ENCODE data around the gene PDE6A. TPM values are rescaled to one million over a fixed set of nuclear protein-coding genes. Genes with fewer than 3 reads are reported as not detected.
A peak's percentile ranks its signal among the peaks of the same experiment; 100 is the strongest.

PDE6A gene
- total and polyA plus RNA-seq, 2 of the 13 experiments (the other 11 are each of a cell fraction or from before 2014, with no cell fraction given): 0.01 TPM; not detected in 1

DNA sequence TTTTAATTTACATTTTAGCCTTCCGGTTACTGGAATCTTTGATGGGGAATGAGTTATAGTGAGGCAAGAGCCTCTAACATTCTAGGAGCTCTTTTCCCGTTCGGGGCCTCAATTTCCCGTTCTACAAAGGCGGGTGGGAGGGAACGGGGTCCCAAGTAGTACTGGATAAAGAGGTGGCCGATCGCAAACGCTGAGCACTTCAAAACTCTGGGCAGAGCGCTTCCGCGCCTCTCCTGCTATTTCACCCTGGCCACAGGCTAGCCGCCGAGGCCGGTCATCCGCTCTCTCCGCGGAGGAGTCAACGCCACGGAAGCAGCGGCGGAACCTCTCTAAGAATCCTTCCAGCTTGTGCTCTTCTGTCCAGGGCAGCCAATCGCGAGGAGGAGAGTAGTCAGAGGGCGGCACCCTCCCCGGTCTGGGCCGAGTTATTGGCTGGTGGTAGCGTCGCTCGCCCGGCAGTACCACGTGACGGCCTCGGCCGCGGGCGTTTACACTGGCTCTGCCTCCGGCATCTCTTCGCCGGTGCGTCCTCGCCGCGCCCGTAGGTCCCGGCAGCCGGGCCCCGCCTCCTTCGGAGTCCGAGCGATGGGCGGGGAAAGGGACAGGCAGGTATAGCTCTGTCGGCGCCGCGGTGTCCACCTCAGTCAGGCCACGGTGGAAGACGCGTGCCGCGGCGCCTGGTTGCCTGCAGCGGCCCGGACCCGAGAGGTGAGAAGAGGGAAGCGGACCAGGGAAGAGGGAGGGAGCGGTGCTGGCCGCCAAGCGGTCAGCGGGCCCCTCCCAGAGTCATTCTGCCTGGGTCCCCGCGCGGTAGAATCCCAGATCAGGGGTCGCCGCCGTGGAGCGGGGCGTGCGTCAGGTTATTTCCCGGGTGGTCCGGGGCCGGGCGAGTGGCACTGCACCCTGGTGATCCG lies 15.9 kb upstream of the PDE6A start, which contains the start of gene SLC26A2:
TSS of gene SLC26A2 (plus strand) at position 487 of the 914 bp plus-strand sequence. CDS start 16,895 bp downstream, outside the sequence.
- Histone ChIP-seq H3K27ac (ENCODE audit: extremely low read length, insufficient read depth, low read length) (peak within 1 kb of the TSS; percentile 52), H3K9ac (ENCODE audit: insufficient read depth, low read depth, low read length) (peak within 1 kb of the TSS; percentile 57), H3K27me3 (ENCODE audit: control insufficient read depth in 1 of 2, insufficient read depth in 2 of 2, low read length in 2 of 2) (no peaks in the 10 kb centered on the region), H3K79me2 (ENCODE audit: insufficient read depth, low read length) (no peaks in the 10 kb centered on the region), H4K20me1 (ENCODE audit: insufficient read depth, low read length) (no peaks in the 10 kb centered on the region), H3K36me3 (replicated peaks in 1 of 2; ENCODE audit: control insufficient read depth in 1 of 2, insufficient read depth in 2 of 2, low read length in 2 of 2) (no peaks in the 10 kb centered on the region), H3K4me2 (ENCODE audit: low read depth, low read length) (peak within 1 kb of the TSS; percentile 91), H3K9me3 (ENCODE audit: low read length) (no peaks in the 10 kb centered on the region), H3K4me3 (replicated peaks in 1 of 3; ENCODE audit: insufficient read depth in 1 of 3, low read depth in 2 of 3, low read length in 3 of 3) (peak within 1 kb of the TSS; percentile 51 to 77 (median 69)), H3K4me1 (ENCODE audit: insufficient read depth, low read length) (peaks cover 50% of the 10 kb centered on the region), H2AFZ (ENCODE audit: low read length) (peak within 1 kb of the TSS; percentile 20)
- ATAC-seq (peak; percentile 99), FAIRE-seq (peak; percentile 15), DNase-seq (ENCODE audit: low spot score) (peak; percentile 92)
- in situ Hi-C loops (cut with HindIII; ENCODE audit: extremely low pct_ligation_motif_present, low pct_unique_long_range_greater_than_20kb) (no loop called here), intact Hi-C loops (cut with micrococcal nuclease; ENCODE audit: unreplicated experiment) (loop anchor here (1.0 to 2.0 kb wide), 2 partner anchors 28 to 30 kb away; no protein-coding TSS in a partner anchor)
- 2% methylated on average over 17 of the region's 84 CpGs for WGBS (ENCODE audit: low lambda C conversion rate)
- ChIA-PET CTCF (ENCODE audit: low intra/inter-chr PET ratio, low total read pairs) (interaction anchor here (1.0 to 2.5 kb wide), 3 partner anchors 9 to 123 kb away, joined by 5 to 10 read pairs (median 6); no protein-coding TSS in a partner anchor), POLR2A (interaction anchor here (0.7 to 3.4 kb wide), 13 partner anchors 9 to 509 kb away, joined by 3 to 17 read pairs (median 4); partner anchors contain the start of genes HMGXB3 and TIGD6)
- TSS peak; percentile 77 for BruUV-seq (replicated peaks)
- TF ChIP-seq, protein P1, sequence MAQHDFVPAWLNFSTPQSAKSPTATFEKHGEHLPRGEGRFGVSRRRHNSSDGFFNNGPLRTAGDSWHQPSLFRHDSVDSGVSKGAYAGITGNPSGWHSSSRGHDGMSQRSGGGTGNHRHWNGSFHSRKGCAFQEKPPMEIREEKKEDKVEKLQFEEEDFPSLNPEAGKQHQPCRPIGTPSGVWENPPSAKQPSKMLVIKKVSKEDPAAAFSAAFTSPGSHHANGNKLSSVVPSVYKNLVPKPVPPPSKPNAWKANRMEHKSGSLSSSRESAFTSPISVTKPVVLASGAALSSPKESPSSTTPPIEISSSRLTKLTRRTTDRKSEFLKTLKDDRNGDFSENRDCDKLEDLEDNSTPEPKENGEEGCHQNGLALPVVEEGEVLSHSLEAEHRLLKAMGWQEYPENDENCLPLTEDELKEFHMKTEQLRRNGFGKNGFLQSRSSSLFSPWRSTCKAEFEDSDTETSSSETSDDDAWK (CRISPR knock-in tag; IDR thresholded peaks at IDR 0.05): no peak
- no peak; the same call in 1 of the 2 replicates for TF ChIP-seq NFE2L1 (CRISPR knock-in tag; IDR thresholded peaks at IDR 0.05; ENCODE audit: borderline replicate concordance)
- TF ChIP-seq, protein P2, sequence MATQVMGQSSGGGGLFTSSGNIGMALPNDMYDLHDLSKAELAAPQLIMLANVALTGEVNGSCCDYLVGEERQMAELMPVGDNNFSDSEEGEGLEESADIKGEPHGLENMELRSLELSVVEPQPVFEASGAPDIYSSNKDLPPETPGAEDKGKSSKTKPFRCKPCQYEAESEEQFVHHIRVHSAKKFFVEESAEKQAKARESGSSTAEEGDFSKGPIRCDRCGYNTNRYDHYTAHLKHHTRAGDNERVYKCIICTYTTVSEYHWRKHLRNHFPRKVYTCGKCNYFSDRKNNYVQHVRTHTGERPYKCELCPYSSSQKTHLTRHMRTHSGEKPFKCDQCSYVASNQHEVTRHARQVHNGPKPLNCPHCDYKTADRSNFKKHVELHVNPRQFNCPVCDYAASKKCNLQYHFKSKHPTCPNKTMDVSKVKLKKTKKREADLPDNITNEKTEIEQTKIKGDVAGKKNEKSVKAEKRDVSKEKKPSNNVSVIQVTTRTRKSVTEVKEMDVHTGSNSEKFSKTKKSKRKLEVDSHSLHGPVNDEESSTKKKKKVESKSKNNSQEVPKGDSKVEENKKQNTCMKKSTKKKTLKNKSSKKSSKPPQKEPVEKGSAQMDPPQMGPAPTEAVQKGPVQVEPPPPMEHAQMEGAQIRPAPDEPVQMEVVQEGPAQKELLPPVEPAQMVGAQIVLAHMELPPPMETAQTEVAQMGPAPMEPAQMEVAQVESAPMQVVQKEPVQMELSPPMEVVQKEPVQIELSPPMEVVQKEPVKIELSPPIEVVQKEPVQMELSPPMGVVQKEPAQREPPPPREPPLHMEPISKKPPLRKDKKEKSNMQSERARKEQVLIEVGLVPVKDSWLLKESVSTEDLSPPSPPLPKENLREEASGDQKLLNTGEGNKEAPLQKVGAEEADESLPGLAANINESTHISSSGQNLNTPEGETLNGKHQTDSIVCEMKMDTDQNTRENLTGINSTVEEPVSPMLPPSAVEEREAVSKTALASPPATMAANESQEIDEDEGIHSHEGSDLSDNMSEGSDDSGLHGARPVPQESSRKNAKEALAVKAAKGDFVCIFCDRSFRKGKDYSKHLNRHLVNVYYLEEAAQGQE (IDR thresholded peaks at IDR 0.05; ENCODE audit: borderline replicate concordance in 1 of 2, low read depth in 1 of 2, low read length in 2 of 2): no peak
- TF ChIP-seq, protein P3, sequence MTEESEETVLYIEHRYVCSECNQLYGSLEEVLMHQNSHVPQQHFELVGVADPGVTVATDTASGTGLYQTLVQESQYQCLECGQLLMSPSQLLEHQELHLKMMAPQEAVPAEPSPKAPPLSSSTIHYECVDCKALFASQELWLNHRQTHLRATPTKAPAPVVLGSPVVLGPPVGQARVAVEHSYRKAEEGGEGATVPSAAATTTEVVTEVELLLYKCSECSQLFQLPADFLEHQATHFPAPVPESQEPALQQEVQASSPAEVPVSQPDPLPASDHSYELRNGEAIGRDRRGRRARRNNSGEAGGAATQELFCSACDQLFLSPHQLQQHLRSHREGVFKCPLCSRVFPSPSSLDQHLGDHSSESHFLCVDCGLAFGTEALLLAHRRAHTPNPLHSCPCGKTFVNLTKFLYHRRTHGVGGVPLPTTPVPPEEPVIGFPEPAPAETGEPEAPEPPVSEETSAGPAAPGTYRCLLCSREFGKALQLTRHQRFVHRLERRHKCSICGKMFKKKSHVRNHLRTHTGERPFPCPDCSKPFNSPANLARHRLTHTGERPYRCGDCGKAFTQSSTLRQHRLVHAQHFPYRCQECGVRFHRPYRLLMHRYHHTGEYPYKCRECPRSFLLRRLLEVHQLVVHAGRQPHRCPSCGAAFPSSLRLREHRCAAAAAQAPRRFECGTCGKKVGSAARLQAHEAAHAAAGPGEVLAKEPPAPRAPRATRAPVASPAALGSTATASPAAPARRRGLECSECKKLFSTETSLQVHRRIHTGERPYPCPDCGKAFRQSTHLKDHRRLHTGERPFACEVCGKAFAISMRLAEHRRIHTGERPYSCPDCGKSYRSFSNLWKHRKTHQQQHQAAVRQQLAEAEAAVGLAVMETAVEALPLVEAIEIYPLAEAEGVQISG (CRISPR knock-in tag; IDR thresholded peaks at IDR 0.05): peak; percentile 57; the same call in 1 of the 2 replicates
- TF ChIP-seq KAT7 (CRISPR knock-in tag; IDR thresholded peaks at IDR 0.05; ENCODE audit: borderline replicate concordance): no peak
- peak; percentile 50 for TF ChIP-seq XRCC5 (optimal IDR thresholded peaks at IDR 0.05; ENCODE audit: low read length)
- TF ChIP-seq MED13 (CRISPR knock-in tag; IDR thresholded peaks at IDR 0.05): no peak
- TF ChIP-seq BHLHE40 (IDR thresholded peaks at IDR 0.05; ENCODE audit: low read length): peak; percentile 58
- TF ChIP-seq, protein P4, sequence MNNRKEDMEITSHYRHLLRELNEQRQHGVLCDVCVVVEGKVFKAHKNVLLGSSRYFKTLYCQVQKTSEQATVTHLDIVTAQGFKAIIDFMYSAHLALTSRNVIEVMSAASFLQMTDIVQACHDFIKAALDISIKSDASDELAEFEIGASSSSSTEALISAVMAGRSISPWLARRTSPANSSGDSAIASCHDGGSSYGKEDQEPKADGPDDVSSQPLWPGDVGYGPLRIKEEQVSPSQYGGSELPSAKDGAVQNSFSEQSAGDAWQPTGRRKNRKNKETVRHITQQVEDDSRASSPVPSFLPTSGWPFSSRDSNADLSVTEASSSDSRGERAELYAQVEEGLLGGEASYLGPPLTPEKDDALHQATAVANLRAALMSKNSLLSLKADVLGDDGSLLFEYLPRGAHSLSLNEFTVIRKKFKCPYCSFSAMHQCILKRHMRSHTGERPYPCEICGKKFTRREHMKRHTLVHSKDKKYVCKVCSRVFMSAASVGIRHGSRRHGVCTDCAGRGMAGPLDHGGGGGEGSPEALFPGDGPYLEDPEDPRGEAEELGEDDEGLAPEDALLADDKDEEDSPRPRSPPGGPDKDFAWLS (CRISPR knock-in tag; IDR thresholded peaks at IDR 0.05; ENCODE audit: borderline replicate concordance): no peak
- TF ChIP-seq MTF2 (CRISPR knock-in tag; IDR thresholded peaks at IDR 0.05; ENCODE audit: borderline replicate concordance): no peak
- peak; percentile 61 for TF ChIP-seq MEIS2 (CRISPR knock-in tag; IDR thresholded peaks at IDR 0.05)
